GM12801 (cell line): ENCODE data around the gene KDM3A.

Source experiments
- CTCF ChIP-seq: IDR thresholded peaks from one replicate; pipeline ENCODE4 v1.5.1; 2011; ENCODE audit warnings: control low read depth; ENCODE audit not compliant: insufficient read length; ENCODE audit errors: extremely low read depth

Gene KDM3A

GRCh38 chr2:86453836-86454235 is 12.7 kb downstream of the KDM3A start:
- TF ChIP-seq CTCF: no peak

- no peak for TF ChIP-seq CTCF
These were observed 13.1 kb downstream of the KDM3A start for GRCh38 chr2:86454238-86454637.

- no peak for TF ChIP-seq CTCF
These were observed 14.0 kb downstream of the KDM3A start for GRCh38 chr2:86455181-86455580.

GRCh38 chr2:86461042-86461743 is 20.0 kb downstream of the KDM3A start:
- TF ChIP-seq CTCF: no peak

GRCh38 chr2:86464652-86465051 is 23.5 kb downstream of the KDM3A start:
- TF ChIP-seq CTCF: no peak

GRCh38 chr2:86466306-86466705 is 25.1 kb downstream of the KDM3A start:
- TF ChIP-seq CTCF: no peak

- no peak for TF ChIP-seq CTCF
These were observed 27.2 kb downstream of the KDM3A start for GRCh38 chr2:86468162-86469033.
